GM23338 (cell line): ENCODE measurements around the gene LCOR. TPM values are rescaled to one million over a fixed set of nuclear protein-coding genes. Genes with fewer than 3 reads are reported as not detected.

Experiments
- ATAC-seq: fragments of 200-7000 bp; cut with Tn5 transposase; 3 replicates; pipeline ENCODE4 v1.9.1; 2020
- DNase-seq: peaks from one replicate; pipeline ENCODE4 v3.0.0-alpha.2; 2015; ENCODE audit warnings: low spot score
- H2AFZ ChIP-seq: fragments of 200-600 bp; sonication (generic); 2 replicates; pipeline ENCODE4 v1.8.0; 2016; ENCODE audit warnings: antibody characterized with exemption, mild to moderate bottlenecking, moderate library complexity
- H3F3A ChIP-seq: fragments of 200-600 bp; sonication (generic); replicated peaks from 2 replicates; pipeline ENCODE4 v1.8.0; 2017; ENCODE audit warnings: antibody characterized with exemption, mixed run types, low read depth
- H3K27ac ChIP-seq: fragments of 200-600 bp; sonication (generic); 2 replicates; pipeline ENCODE4 v1.6.1; 2016; ENCODE audit warnings: low read depth
- H3K27me3 ChIP-seq: fragments of 200-600 bp; sonication (generic); 2 replicates; pipeline ENCODE4 v1.8.0; 2016; ENCODE audit warnings: mild to moderate bottlenecking, mixed run types, moderate library complexity; ENCODE audit not compliant: insufficient read depth
- H3K36me3 ChIP-seq: fragments of 200-600 bp; sonication (generic); 2 replicates; pipeline ENCODE4 v1.8.0; 2016; ENCODE audit warnings: mild to moderate bottlenecking; ENCODE audit not compliant: insufficient read depth
- H3K4me1 ChIP-seq: fragments of 200-600 bp; sonication (generic); 2 replicates; pipeline ENCODE4 v1.8.0; 2016; ENCODE audit warnings: mild to moderate bottlenecking, moderate library complexity; ENCODE audit not compliant: insufficient read depth
- H3K4me2 ChIP-seq: fragments of 200-600 bp; sonication (generic); 2 replicates; pipeline ENCODE4 v1.7.1; 2017; ENCODE audit warnings: mixed run types
- H3K4me3 ChIP-seq: fragments of 200-600 bp; sonication (generic); 2 replicates; pipeline ENCODE4 v1.6.1; 2016; ENCODE audit warnings: mixed run types
- H3K79me2 ChIP-seq: fragments of 200-600 bp; sonication (generic); replicated peaks from 2 replicates; pipeline ENCODE4 v1.8.0; 2017; ENCODE audit warnings: mild to moderate bottlenecking; ENCODE audit not compliant: insufficient read depth
- H3K9me2 ChIP-seq: fragments of 200-600 bp; sonication (generic); 2 replicates; pipeline ENCODE4 v1.8.0; 2017; ENCODE audit not compliant: insufficient read depth
- H4K20me1 ChIP-seq: fragments of 200-600 bp; sonication (generic); replicated peaks from 2 replicates; pipeline ENCODE4 v1.8.0; 2017; ENCODE audit warnings: mild to moderate bottlenecking; ENCODE audit not compliant: insufficient read depth
- H3K27ac Mint-ChIP-seq: 2 replicates; pipeline ENCODE4 v1.8.0; 2020; ENCODE audit warnings: inconsistent platforms, mild to moderate bottlenecking, moderate library complexity, mixed read lengths
- H3K27me3 Mint-ChIP-seq: 3 replicates; pipeline ENCODE4 v1.8.0; 2022; ENCODE audit warnings: low read depth, mild to moderate bottlenecking, moderate library complexity, mixed read lengths, inconsistent platforms; ENCODE audit not compliant: insufficient read depth, poor library complexity
- H3K36me3 Mint-ChIP-seq: 3 replicates; pipeline ENCODE4 v1.8.0; 2021; ENCODE audit warnings: low read depth, mild to moderate bottlenecking, inconsistent platforms, moderate library complexity, mixed read lengths
- H3K4me1 Mint-ChIP-seq: 3 replicates; pipeline ENCODE4 v1.8.0; 2020; ENCODE audit warnings: mild to moderate bottlenecking, inconsistent platforms, mixed read lengths
- H3K4me3 Mint-ChIP-seq: 3 replicates; pipeline ENCODE4 v1.8.0; 2021; ENCODE audit warnings: moderate library complexity, mild to moderate bottlenecking, inconsistent platforms, mixed read lengths
- H3K9me3 Mint-ChIP-seq: 3 replicates; pipeline ENCODE4 v1.8.0; 2020; ENCODE audit warnings: moderate library complexity, mild to moderate bottlenecking, inconsistent platforms, mixed read lengths
- CREB1 ChIP-seq: fragments of 250-450 bp; sonication (Bioruptor Pico); IDR thresholded peaks from 2 replicates; pipeline ENCODE4 v1.5.0; 2020; ENCODE audit warnings: low read depth, mild to moderate bottlenecking, moderate library complexity
- CTCF ChIP-seq, 2 experiments: fragments of 200-600 bp in 1 of 2; sonication (generic) in 1 of 2; conservative IDR thresholded peaks; 2 replicates each; pipeline versions ENCODE4 v1.5.1 to v1.6.1; 2016 to 2017; ENCODE audit warnings: antibody characterized with exemption in 2 of 2, low read depth in 2 of 2, mild to moderate bottlenecking in 2 of 2, moderate library complexity in 1 of 2
- polyA plus RNA-seq: library from polyadenylated mRNA; unstranded; fragments of >200 nt; fragmentation: Nextera tagmentation; extraction: Ambion mirVana; gene quantifications from 2 replicates; pipeline ENCODE4 v1.2.1, GENCODE V29; 2016
- total RNA-seq: library from RNA; depleted of rRNA; stranded (reverse); fragments of >200 nt; shearing (Covaris generic); gene quantifications from 2 replicates; pipeline ENCODE4 v1.2.3, GENCODE V29; 2014
- TF ChIP-seq, protein P1 (sequence below): IDR thresholded peaks from one replicate; pipeline ENCODE4 v1.6.1; 2018; ENCODE audit warnings: antibody characterized with exemption; ENCODE audit not compliant: unreplicated experiment
- TF ChIP-seq, protein P2 (sequence below): fragments of 250-450 bp; sonication (Bioruptor Pico); IDR thresholded peaks from 2 replicates; pipeline ENCODE4 v1.5.0; 2020; ENCODE audit warnings: mild to moderate bottlenecking, moderate library complexity

Gene LCOR
- total and polyA plus RNA-seq, 2 experiments from 2014 or later: 6.9 to 14.9 TPM

DNA sequence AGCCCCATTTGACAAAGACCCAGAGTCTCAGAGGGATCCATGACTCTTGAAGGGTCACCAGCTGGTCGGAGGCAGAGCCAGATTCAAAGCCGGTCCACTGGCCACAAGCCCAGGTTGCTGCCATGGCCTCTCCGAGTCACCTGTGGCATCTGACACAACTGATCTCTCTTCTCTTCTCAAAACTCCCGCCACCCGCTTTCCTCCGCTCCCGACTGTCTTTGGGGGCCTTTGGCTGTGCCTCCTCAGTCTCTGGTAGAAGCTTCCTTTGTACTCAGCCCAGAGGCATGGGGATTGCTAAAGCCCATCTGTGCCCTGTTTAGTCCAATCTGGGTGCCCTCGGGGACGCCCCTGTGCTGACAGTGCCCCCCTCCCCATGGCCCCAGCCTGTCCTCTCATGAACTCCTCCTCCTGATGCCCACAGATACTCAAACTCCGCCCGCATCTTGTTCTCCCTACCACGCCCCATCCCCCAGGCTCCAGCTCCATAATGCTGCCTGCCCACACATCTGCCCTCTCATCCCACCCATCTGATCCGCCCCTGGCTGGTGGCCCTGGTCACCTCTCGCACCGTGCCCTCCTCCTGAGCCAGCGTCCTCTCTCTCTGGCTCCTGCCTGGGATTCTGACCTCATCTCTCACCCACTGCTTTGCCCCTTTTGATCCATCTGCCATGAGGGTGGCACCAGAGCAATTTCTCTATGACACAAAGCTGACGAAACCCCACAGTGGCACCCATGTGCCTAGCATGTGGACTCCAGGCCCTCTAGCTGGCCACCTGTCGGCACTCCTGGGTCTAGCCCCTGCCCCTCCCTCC is 203.1 kb downstream of the LCOR start (continued):
- no peak for TF ChIP-seq CREB1 (CRISPR knock-in tag)
- TF ChIP-seq, protein P1, sequence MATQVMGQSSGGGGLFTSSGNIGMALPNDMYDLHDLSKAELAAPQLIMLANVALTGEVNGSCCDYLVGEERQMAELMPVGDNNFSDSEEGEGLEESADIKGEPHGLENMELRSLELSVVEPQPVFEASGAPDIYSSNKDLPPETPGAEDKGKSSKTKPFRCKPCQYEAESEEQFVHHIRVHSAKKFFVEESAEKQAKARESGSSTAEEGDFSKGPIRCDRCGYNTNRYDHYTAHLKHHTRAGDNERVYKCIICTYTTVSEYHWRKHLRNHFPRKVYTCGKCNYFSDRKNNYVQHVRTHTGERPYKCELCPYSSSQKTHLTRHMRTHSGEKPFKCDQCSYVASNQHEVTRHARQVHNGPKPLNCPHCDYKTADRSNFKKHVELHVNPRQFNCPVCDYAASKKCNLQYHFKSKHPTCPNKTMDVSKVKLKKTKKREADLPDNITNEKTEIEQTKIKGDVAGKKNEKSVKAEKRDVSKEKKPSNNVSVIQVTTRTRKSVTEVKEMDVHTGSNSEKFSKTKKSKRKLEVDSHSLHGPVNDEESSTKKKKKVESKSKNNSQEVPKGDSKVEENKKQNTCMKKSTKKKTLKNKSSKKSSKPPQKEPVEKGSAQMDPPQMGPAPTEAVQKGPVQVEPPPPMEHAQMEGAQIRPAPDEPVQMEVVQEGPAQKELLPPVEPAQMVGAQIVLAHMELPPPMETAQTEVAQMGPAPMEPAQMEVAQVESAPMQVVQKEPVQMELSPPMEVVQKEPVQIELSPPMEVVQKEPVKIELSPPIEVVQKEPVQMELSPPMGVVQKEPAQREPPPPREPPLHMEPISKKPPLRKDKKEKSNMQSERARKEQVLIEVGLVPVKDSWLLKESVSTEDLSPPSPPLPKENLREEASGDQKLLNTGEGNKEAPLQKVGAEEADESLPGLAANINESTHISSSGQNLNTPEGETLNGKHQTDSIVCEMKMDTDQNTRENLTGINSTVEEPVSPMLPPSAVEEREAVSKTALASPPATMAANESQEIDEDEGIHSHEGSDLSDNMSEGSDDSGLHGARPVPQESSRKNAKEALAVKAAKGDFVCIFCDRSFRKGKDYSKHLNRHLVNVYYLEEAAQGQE: no peak

GRCh38 chr10:97037365-97038361 is 205.6 kb downstream of the LCOR start:
- peaks cover 19% of the 10 kb centered on the region for H3K27me3 Mint-ChIP-seq
- Histone ChIP-seq H3K79me2 (no peaks in the 10 kb centered on the region), H4K20me1 (no peaks in the 10 kb centered on the region), H3K36me3 (no peaks in the 10 kb centered on the region), H3K4me1 (peaks cover 11% of the 10 kb centered on the region), H3F3A (no peaks in the 10 kb centered on the region), H3K4me2 (peak overlapping the region; percentile 75), H3K9me2 (no peaks in the 10 kb centered on the region), H3K4me3 (peak overlapping the region; percentile 36; the same call in 1 of the 2 replicates), H3K27me3 (no peaks in the 10 kb centered on the region), H3K27ac (no peak overlapping the region), H2AFZ (peak overlapping the region; percentile 97; the same call in 1 of the 2 replicates)
- H3K9me3 Mint-ChIP-seq: no peaks in the 10 kb centered on the region
- H3K4me1 Mint-ChIP-seq: peaks cover 31% of the 10 kb centered on the region
- DNase-seq (peak; percentile 96), ATAC-seq (peak; percentile 93)
- no peak overlapping the region for H3K27ac Mint-ChIP-seq
- peak overlapping the region; percentile 39 for H3K4me3 Mint-ChIP-seq
- TF ChIP-seq CTCF (conservative IDR thresholded peaks at IDR 0.05; ENCODE audit: low read depth in 2 of 2): peak; percentile 87 to 95
- TF ChIP-seq, protein P2, sequence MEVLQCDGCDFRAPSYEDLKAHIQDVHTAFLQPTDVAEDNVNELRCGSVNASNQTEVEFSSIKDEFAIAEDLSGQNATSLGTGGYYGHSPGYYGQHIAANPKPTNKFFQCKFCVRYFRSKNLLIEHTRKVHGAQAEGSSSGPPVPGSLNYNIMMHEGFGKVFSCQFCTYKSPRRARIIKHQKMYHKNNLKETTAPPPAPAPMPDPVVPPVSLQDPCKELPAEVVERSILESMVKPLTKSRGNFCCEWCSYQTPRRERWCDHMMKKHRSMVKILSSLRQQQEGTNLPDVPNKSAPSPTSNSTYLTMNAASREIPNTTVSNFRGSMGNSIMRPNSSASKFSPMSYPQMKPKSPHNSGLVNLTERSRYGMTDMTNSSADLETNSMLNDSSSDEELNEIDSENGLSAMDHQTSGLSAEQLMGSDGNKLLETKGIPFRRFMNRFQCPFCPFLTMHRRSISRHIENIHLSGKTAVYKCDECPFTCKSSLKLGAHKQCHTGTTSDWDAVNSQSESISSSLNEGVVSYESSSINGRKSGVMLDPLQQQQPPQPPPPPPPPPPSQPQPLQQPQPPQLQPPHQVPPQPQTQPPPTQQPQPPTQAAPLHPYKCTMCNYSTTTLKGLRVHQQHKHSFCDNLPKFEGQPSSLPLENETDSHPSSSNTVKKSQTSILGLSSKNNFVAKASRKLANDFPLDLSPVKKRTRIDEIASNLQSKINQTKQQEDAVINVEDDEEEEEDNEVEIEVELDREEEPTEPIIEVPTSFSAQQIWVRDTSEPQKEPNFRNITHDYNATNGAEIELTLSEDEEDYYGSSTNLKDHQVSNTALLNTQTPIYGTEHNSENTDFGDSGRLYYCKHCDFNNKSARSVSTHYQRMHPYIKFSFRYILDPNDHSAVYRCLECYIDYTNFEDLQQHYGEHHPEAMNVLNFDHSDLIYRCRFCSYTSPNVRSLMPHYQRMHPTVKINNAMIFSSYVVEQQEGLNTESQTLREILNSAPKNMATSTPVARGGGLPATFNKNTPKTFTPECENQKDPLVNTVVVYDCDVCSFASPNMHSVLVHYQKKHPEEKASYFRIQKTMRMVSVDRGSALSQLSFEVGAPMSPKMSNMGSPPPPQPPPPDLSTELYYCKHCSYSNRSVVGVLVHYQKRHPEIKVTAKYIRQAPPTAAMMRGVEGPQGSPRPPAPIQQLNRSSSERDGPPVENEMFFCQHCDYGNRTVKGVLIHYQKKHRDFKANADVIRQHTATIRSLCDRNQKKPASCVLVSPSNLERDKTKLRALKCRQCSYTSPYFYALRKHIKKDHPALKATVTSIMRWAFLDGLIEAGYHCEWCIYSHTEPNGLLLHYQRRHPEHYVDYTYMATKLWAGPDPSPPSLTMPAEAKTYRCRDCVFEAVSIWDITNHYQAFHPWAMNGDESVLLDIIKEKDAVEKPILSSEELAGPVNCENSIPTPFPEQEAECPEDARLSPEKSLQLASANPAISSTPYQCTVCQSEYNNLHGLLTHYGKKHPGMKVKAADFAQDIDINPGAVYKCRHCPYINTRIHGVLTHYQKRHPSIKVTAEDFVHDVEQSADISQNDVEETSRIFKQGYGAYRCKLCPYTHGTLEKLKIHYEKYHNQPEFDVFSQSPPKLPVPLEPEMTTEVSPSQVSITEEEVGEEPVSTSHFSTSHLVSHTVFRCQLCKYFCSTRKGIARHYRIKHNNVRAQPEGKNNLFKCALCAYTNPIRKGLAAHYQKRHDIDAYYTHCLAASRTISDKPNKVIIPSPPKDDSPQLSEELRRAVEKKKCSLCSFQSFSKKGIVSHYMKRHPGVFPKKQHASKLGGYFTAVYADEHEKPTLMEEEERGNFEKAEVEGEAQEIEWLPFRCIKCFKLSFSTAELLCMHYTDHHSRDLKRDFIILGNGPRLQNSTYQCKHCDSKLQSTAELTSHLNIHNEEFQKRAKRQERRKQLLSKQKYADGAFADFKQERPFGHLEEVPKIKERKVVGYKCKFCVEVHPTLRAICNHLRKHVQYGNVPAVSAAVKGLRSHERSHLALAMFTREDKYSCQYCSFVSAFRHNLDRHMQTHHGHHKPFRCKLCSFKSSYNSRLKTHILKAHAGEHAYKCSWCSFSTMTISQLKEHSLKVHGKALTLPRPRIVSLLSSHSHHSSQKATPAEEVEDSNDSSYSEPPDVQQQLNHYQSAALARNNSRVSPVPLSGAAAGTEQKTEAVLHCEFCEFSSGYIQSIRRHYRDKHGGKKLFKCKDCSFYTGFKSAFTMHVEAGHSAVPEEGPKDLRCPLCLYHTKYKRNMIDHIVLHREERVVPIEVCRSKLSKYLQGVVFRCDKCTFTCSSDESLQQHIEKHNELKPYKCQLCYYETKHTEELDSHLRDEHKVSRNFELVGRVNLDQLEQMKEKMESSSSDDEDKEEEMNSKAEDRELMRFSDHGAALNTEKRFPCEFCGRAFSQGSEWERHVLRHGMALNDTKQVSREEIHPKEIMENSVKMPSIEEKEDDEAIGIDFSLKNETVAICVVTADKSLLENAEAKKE (CRISPR knock-in tag): no peak
- H3K36me3 Mint-ChIP-seq: no peaks in the 10 kb centered on the region; the same call in 2 of the 3 replicates
